Stimulated activated CD4-positive, alpha-beta T cell treated with anti-CD3 and anti-CD28 coated beads, Interleukin-1b, Interleukin-23, amount 100 ng/mL, for 4 hours (primary cell): ENCODE data around the gene ENDOD1.

Source experiments
- DNase-seq, 2 donors: peaks; one replicate each; pipeline ENCODE4 v3.0.0-alpha.2; 2020; ENCODE audit warnings: low read depth in 2 of 2

Gene ENDOD1

GRCh38 chr11:95076981-95077380, 12.7 kb upstream of the ENDOD1 start:
- DNase-seq = no peak

- DNase-seq = no peak
Measured at GRCh38 chr11:95078526-95078925, 11.1 kb upstream of the ENDOD1 start.

- DNase-seq = no peak
Measured at GRCh38 chr11:95081010-95081409, 8.6 kb upstream of the ENDOD1 start.

- no peak for DNase-seq
Measured at GRCh38 chr11:95081412-95081811, 8.2 kb upstream of the ENDOD1 start.

GRCh38 chr11:95082576-95083001, 7.1 kb upstream of the ENDOD1 start:
- DNase-seq = no peak

GRCh38 chr11:95084509-95084908, 5.1 kb upstream of the ENDOD1 start:
- DNase-seq = no peak

GRCh38 chr11:95085117-95085816, 4.4 kb upstream of the ENDOD1 start:
- no peak for DNase-seq

- DNase-seq = no peak
Measured at GRCh38 chr11:95086151-95086550, 3.5 kb upstream of the ENDOD1 start.

- no peak for DNase-seq
Measured at GRCh38 chr11:95086836-95087570, 2.6 kb upstream of the ENDOD1 start.

GRCh38 chr11:95088946-95089619, 563 bp upstream of the ENDOD1 start:
- DNase-seq = no peak

GRCh38 chr11:95091663-95092180, 2.1 kb downstream of the ENDOD1 start:
- DNase-seq = no peak

- DNase-seq = no peak
Measured at GRCh38 chr11:95092549-95093324, 3.1 kb downstream of the ENDOD1 start.

- DNase-seq = no peak
Measured at GRCh38 chr11:95093548-95093947, 3.9 kb downstream of the ENDOD1 start.

GRCh38 chr11:95095858-95096587, 6.4 kb downstream of the ENDOD1 start:
- no peak for DNase-seq

- DNase-seq = no peak
Measured at GRCh38 chr11:95097209-95097608, 7.6 kb downstream of the ENDOD1 start.

- no peak for DNase-seq
Measured at GRCh38 chr11:95098826-95099225, 9.2 kb downstream of the ENDOD1 start.

GRCh38 chr11:95100191-95100648, 10.6 kb downstream of the ENDOD1 start:
- DNase-seq = no peak

GRCh38 chr11:95100856-95101507, 11.3 kb downstream of the ENDOD1 start:
- no peak for DNase-seq

- no peak for DNase-seq
Measured at GRCh38 chr11:95101935-95102334, 12.3 kb downstream of the ENDOD1 start.

GRCh38 chr11:95102733-95103132, 13.1 kb downstream of the ENDOD1 start:
- DNase-seq = no peak
